GF-D8 (cell line): ENCODE measurements around the gene LCE2A.
"Not testable (repeated sequence)": the region's sequence is repeated elsewhere in the genome, so short reads cannot be mapped to it uniquely, and the experiment has no call there.

Source experiments
- DNase-seq: peaks from one replicate; lab custom pipeline; 2025; lab: John Stamatoyannopoulos, UW

Gene LCE2A, protein sequence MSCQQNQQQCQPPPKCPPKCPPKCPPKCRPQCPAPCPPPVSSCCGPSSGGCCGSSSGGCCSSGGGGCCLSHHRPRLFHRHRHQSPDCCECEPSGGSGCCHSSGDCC

GRCh38 chr1:152697701-152698600, at the start of gene LCE2A:
Gene LCE2A, plus strand, starts transcription at chr1:152698345. Its CDS starts 557 bp downstream, at chr1:152698902.
- no peak for DNase-seq

GRCh38 chr1:152654110-152654509, 44.0 kb upstream of the LCE2A start:
- DNase-seq, result no peak

DNA sequence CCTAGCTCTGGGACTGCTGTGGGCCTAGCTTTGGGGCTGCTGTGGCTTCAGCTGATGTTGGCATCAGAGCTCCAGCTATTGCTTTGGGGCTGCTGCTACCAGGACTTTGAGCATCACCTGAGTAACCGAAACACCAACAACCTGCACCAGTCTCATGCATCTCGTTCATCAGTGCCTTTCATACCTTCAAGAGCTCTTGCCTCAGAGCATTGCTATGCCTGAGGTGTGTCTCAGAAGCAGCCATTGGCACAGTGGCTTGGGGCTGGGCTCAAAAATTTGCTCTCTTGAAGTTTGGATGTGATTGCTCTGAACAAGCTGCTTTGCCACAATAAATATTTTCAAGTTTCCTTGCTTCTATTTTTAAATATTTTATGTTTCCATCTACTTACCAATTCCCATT, 41.7 kb upstream of the LCE2A start:
- DNase-seq, result no peak

GRCh38 chr1:152657677-152658076, 40.5 kb upstream of the LCE2A start:
- DNase-seq, result no peak

- no peak for DNase-seq
Observed at GRCh38 chr1:152658649-152659048, 39.5 kb upstream of the LCE2A start.

DNA sequence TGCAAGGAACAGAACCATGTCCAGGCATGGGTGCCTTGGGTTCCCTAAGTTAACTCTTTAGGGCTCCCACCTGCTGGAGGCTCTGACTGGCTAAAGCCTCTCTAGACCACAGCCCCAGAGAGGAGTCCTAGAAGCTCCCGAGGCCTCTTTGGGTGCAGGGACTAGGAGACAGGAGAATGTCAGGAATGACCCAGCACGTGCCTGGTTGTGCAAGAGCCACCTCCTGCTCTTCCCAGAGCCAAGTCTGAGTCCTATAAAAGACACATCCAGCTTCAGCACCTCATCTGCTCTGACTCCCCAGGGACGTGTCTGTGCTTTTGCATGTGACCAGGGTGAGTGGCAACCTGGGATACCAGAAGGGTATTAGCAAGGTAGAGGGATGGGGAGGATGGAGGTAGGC, 35.0 kb upstream of the LCE2A start, which contains the start of gene LCE2D:
LCE2D (plus strand) TSS at position 283 of the 400 bp plus-strand sequence. CDS start 726 bp downstream, outside the sequence.
- no peak for DNase-seq

- not testable (repeated sequence) for DNase-seq
Observed at GRCh38 chr1:152666171-152666570, 32.0 kb upstream of the LCE2A start.

GRCh38 chr1:152667648-152668047, 30.5 kb upstream of the LCE2A start:
- no peak for DNase-seq

DNA sequence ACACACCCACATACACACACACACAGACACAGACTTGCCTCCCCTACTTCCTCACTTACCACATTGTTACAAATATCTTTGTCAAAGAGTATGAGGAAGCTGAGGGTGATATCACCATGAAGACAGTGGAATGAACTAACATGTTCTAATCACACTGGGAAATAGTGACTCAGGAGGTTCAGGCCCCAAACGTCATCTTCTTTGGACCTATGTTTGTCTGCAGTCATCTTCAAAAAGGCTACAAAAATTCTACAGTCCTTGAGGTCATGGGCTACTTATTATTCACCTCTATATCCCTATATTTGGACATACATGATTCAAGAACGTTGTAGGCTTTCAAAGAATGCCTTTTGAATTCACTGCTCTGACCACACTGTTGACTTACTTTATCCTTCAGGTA, 25.1 kb upstream of the LCE2A start:
- no peak for DNase-seq

- not testable (repeated sequence) for DNase-seq
Observed at GRCh38 chr1:152674983-152675382, 23.2 kb upstream of the LCE2A start, which contains the start of gene LCE2C. Gene LCE2C, plus strand, starts transcription at chr1:152675279. Its CDS starts 737 bp downstream, at chr1:152676016.

DNA sequence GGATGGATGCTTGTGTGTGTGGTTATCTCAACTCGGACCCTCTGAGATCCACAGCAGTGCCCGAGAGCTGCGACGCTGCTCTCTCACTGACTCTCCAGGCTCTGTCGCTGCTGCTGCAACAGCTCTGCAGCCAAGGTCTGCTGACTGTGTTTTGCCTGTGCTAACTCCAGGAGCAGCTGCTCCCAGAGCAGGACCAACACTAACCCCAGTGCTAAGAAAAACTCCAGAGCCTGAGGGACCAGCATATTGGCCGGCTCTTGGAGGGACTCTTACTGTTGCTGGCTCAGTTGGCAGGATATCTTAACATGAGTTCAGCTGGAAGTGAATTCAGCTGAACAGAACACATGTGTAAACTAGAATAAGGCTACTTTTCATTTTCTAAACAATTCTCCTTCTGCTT, 18.7 kb upstream of the LCE2A start:
- no peak for DNase-seq

DNA sequence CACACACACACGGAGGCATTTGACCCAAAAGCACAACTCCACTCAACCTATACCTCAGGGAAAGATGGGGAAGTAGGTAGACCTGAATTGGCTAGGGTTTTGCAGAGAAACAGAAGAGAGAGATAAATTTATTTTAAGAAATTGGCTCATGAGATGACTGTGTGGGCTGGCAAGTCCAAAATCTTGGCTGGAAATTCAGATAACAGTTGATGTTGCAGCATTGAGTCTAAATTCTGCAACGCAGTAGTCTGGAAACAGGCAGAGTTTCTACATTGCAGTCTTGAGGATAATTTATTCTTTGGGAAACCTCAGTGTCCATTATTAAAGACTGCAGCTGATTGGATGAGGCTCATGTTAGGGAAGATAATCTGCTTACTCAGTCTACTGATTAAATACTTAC, 16.5 kb upstream of the LCE2A start:
- DNase-seq, result no peak

DNA sequence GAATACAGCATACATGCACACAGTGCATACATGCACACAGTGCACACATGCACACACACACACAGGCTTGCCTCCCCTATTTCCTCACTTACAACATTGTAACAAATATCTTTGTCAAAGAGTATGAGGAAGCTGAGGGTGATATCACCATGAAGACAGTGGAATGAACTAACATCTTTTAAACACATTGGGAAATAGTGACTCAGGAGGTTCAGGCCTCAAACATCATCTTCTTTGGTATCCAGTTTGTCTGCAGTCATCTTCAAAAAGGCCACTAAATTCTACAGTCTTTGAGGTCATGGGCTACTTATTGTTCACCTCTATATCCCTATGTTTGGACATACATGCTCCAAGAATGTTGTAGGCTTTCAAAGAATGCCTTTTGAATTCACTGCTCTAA, 14.3 kb upstream of the LCE2A start:
- no peak for DNase-seq

GRCh38 chr1:152685823-152686222, 12.3 kb upstream of the LCE2A start, which contains the start of gene LCE2B:
Gene LCE2B, plus strand, starts transcription at chr1:152686123. Its CDS starts 721 bp downstream, at chr1:152686844.
- DNase-seq, result not testable (repeated sequence)

DNA sequence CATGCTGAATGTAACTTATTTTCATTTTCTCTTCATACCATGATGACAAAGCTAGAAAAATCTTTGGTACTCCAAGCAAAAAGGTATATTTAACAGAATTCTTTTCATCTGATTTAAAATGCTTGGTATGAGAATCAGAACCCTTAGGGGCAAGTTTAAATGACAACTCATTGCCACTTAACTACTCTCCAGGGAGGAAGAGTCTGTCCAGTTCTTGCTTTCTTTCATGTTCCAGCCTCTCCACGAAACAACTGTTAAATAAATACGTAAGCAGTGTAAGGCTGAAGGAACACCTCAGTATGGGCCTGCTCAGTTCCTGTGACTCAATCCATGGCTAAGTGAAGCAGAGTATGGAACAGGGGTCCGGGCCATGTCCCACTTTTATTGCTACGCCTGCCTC, 1.6 kb downstream of the LCE2A start:
- no peak for DNase-seq

DNA sequence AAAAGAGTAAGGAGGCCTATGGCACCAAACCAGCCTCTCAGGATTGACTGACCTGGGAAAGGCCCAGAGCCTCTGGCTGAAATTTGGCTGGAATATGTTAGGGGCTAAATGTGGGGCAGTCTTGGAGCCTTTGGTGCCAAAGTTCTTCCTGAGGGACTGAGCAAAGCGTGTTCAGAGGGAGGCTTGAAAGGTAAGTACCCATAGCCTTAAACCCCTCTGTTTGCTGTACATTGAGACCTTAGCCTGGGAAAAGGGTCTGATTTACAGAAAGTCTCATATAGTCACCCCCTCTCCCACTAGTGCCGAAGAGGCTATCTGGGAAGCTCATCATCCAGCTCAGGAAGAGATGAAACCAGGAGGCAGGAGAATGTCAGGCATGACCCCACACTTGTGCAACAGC, 9.7 kb downstream of the LCE2A start, which contains the start of gene LCE4A:
LCE4A (plus strand) TSS at position 301 of the 400 bp plus-strand sequence. CDS start 916 bp downstream, outside the sequence.
- no peak for DNase-seq

GRCh38 chr1:152718238-152718637, 20.1 kb downstream of the LCE2A start:
- no peak for DNase-seq

- DNase-seq, result no peak
Observed at GRCh38 chr1:152725261-152725660, 27.1 kb downstream of the LCE2A start.

DNA sequence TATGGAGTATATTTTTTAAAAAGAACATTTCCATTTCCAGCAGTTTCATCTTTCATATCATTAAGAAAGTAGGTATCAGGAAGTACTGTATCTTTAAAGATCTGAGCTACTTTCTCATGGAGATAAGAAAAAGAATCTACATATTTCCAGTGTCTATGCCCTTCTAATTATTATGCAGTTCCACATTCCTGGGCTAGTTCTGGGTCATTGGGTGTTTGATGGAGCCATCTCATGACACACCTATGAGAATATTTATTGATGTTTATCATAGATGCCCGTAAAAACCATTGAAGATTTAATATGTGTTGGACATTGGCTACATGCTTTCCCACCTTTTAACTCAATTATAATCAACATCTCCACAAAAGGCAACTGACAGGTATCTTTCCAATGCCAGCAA, 30.8 kb downstream of the LCE2A start:
- DNase-seq, result no peak

- no peak for DNase-seq
Observed at GRCh38 chr1:152735648-152736047, 37.5 kb downstream of the LCE2A start.

DNA sequence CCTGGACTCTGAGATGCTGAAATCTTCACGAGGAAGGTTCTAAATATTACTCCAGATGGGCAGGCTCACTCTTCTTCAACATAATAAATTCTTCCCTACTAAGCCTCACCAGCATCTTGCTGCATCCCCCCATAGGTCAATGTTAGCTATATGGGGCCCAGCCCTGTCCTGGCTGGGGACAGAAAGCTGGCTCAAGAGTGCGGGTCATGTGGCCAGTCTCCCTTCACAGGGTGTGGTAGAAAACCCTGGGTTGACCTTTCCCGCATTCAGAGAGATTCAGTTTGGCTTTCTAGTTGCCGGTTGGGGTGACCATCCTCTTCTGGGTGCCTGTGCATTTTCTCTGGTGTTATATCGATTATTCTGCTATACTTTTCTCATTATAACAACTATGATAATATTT, 39.9 kb downstream of the LCE2A start:
- DNase-seq, result no peak

GRCh38 chr1:152739841-152740240, 41.7 kb downstream of the LCE2A start:
- no peak for DNase-seq

DNA sequence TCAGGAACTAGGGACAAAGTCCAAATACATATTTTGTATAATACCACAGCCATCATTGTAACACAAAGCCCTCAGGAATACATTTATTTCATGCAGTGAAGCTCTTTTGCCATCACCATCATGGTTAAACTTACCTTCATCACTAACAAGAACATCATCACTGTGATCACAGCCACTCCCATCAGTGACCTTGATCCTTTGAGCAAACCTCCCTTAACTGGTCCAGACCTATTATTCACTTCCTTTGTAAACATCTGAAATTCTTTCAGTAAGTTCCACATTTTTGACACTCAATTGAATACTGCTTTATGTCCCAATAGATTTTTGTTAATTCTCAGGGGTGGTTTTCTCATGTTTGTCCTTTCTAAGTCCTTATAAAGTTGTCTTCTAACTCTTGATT, 43.5 kb downstream of the LCE2A start:
- no peak for DNase-seq
